GM20000 (cell line): ENCODE data around the gene SPAG16.

Experiments used
- DNase-seq: peaks from one replicate; pipeline ENCODE4 v3.0.0; 2012; ENCODE audit warnings: low spot score
- TF ChIP-seq, protein P1 (sequence below): IDR thresholded peaks from 2 replicates; pipeline ENCODE4 v1.5.1; 2012; ENCODE audit warnings: mild to moderate bottlenecking, control low read depth; ENCODE audit errors: extremely low read depth, missing control alignments

The SPAG16 gene

DNA sequence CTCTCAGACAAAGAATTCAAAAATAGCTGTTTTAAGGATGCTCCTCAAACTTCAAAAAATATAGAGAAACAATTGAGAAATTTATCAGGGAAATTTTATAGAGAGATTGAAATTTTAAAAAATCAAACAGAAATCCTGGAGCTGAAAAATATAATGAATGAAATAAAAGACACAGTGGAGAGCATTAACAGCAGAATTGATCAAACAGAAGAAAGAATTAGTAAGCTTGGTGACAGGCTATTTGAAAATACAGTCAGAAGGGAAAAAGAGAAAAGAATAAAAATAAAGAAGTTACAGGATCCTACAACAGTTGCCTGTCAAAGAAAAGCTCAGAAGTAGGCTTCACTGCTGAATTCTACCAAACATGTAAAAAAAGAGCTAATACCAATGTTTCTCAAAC lies 832.8 kb downstream of the SPAG16 start:
- TF ChIP-seq, protein P1, sequence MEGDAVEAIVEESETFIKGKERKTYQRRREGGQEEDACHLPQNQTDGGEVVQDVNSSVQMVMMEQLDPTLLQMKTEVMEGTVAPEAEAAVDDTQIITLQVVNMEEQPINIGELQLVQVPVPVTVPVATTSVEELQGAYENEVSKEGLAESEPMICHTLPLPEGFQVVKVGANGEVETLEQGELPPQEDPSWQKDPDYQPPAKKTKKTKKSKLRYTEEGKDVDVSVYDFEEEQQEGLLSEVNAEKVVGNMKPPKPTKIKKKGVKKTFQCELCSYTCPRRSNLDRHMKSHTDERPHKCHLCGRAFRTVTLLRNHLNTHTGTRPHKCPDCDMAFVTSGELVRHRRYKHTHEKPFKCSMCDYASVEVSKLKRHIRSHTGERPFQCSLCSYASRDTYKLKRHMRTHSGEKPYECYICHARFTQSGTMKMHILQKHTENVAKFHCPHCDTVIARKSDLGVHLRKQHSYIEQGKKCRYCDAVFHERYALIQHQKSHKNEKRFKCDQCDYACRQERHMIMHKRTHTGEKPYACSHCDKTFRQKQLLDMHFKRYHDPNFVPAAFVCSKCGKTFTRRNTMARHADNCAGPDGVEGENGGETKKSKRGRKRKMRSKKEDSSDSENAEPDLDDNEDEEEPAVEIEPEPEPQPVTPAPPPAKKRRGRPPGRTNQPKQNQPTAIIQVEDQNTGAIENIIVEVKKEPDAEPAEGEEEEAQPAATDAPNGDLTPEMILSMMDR: no peak
- DNase-seq: no peak

- TF ChIP-seq, protein P1: no peak
- DNase-seq: no peak
Measured at GRCh38 chr2:214126135-214126534, 841.9 kb downstream of the SPAG16 start.

DNA sequence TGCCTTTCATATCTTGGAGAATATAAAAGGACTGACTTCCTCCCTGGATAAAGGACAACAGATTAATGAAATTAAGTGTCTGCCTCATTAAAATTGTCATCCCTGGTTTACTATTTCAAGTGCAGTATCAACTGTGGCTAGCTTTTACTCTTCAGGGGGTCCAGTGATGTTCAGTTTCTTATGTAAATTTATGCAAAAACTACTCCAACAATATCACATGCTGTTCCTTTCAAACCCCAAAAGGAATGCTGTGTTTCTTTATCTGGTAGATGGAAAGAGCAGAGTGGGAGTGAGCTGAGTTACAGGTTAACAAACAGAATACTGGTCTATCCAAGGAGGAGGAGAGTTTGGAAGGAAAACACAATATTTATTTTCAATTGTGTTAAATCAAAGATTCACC lies 842.9 kb downstream of the SPAG16 start:
- no peak for DNase-seq
- TF ChIP-seq, protein P1: no peak

GRCh38 chr2:214127571-214127970 lies 843.3 kb downstream of the SPAG16 start:
- no peak for DNase-seq
- TF ChIP-seq, protein P1: no peak

- TF ChIP-seq, protein P1: no peak
- no peak for DNase-seq
Measured at GRCh38 chr2:214128040-214128439, 843.8 kb downstream of the SPAG16 start.

GRCh38 chr2:214130114-214130513 lies 845.9 kb downstream of the SPAG16 start:
- DNase-seq: no peak
- TF ChIP-seq, protein P1: no peak

DNA sequence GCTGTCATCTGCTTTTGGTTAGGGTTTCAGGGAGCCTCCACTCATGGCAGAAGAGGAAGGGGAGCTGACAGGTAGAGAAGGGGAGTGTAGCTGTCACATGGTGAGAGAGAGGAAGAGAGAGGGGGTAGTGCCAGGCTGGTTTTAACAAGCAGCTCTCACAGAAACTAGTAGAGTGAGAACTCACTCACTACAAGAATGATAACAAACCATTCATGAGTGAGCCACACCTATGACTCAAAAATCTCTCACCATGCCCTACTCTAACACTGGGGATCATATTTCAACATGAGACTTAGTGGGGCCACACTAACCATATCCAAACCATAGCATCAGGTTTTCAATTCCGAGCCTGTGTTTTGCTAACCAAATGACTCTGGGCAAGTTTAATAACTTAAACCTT lies 851.7 kb downstream of the SPAG16 start:
- TF ChIP-seq, protein P1: no peak
- DNase-seq: no peak
